ENCODE measurements around the gene TMED9. TPM values are rescaled to one million over a fixed set of nuclear protein-coding genes. Genes with fewer than 3 reads are reported as not detected.

Gene TMED9
- total RNA-seq, 2 experiments from 2014 or later: 118 to 120 TPM

GRCh38 chr5:177605667-177606066, 13.7 kb downstream of the TMED9 start:
- Mint-ChIP-seq H3K36me3 (ENCODE audit: low read depth) (peaks cover 10% of the 10 kb centered on the region), H3K4me1 (ENCODE audit: low read depth) (peaks cover 27% of the 10 kb centered on the region), H3K27me3 (no peaks in the 10 kb centered on the region), H3K9me3 (no peaks in the 10 kb centered on the region), H3K4me3 (no peak overlapping the region), H3K27ac (no peak overlapping the region)
- no peak for TF ChIP-seq CTCF (IDR thresholded peaks at IDR 0.05)
- ATAC-seq (no peak), DNase-seq (no peak)
- ChIA-PET CTCF (no interaction called here), POLR2A (no interaction called here)
- intact Hi-C loops (cut with micrococcal nuclease): no loop called here

- intact Hi-C loops (cut with micrococcal nuclease): no loop called here
- Mint-ChIP-seq H3K4me1 (ENCODE audit: low read depth) (peaks cover 20% of the 10 kb centered on the region), H3K27ac (no peak overlapping the region), H3K9me3 (no peaks in the 10 kb centered on the region), H3K27me3 (no peaks in the 10 kb centered on the region), H3K4me3 (no peak overlapping the region), H3K36me3 (ENCODE audit: low read depth) (peaks cover 10% of the 10 kb centered on the region)
- POLR2A ChIA-PET: interaction anchor here (1.1 kb wide), 1 partner anchor 13 kb away, joined by 3 read pairs; no protein-coding TSS in a partner anchor
- no peak for TF ChIP-seq CTCF (IDR thresholded peaks at IDR 0.05)
- CTCF ChIA-PET: interaction anchor here (1.1 to 1.8 kb wide), 2 partner anchors 14 to 48 kb away, joined by 5 to 8 read pairs; partner anchors contain the start of gene TMED9
- no peak for DNase-seq
- ATAC-seq: no peak
Measured at GRCh38 chr5:177606071-177607051, 14.4 kb downstream of the TMED9 start.

GRCh38 chr5:177607115-177607451, 15.1 kb downstream of the TMED9 start:
- intact Hi-C loops (cut with micrococcal nuclease): no loop called here
- no peaks in the 10 kb centered on the region for H3K27me3 Mint-ChIP-seq
- DNase-seq (no peak), ATAC-seq (no peak)
- no peak overlapping the region for H3K4me3 Mint-ChIP-seq
- no peaks in the 10 kb centered on the region for H3K9me3 Mint-ChIP-seq
- CTCF ChIA-PET: interaction anchor here (0.6 to 1.8 kb wide), 5 partner anchors 8 to 49 kb away, joined by 3 to 8 read pairs (median 5); partner anchors contain the start of gene TMED9
- H3K36me3 Mint-ChIP-seq (ENCODE audit: low read depth): peaks cover 10% of the 10 kb centered on the region
- H3K4me1 Mint-ChIP-seq (ENCODE audit: low read depth): peaks cover 16% of the 10 kb centered on the region
- TF ChIP-seq CTCF (IDR thresholded peaks at IDR 0.05): no peak
- no peak overlapping the region for H3K27ac Mint-ChIP-seq
- POLR2A ChIA-PET: interaction anchor here (1.1 kb wide), 1 partner anchor 14 kb away, joined by 3 read pairs; no protein-coding TSS in a partner anchor

GRCh38 chr5:177607452-177608192, 15.6 kb downstream of the TMED9 start:
- POLR2A ChIA-PET: interaction anchor here (1.1 kb wide), 1 partner anchor 15 kb away, joined by 3 read pairs; no protein-coding TSS in a partner anchor
- peaks cover 12% of the 10 kb centered on the region for H3K4me1 Mint-ChIP-seq (ENCODE audit: low read depth)
- H3K27me3 Mint-ChIP-seq: no peaks in the 10 kb centered on the region
- peaks cover 10% of the 10 kb centered on the region for H3K36me3 Mint-ChIP-seq (ENCODE audit: low read depth)
- DNase-seq (peak; percentile 75), ATAC-seq (peak; percentile 96)
- CTCF ChIA-PET: interaction anchor here (0.6 to 1.8 kb wide), 5 partner anchors 9 to 49 kb away, joined by 3 to 8 read pairs (median 5); partner anchors contain the start of gene TMED9
- no peak overlapping the region for H3K4me3 Mint-ChIP-seq
- TF ChIP-seq CTCF (IDR thresholded peaks at IDR 0.05): peak; percentile 67
- intact Hi-C loops (cut with micrococcal nuclease): no loop called here
- no peak overlapping the region for H3K27ac Mint-ChIP-seq
- H3K9me3 Mint-ChIP-seq: no peaks in the 10 kb centered on the region
